ENCODE measurements around the gene EPN2.

- TF ChIP-seq POLR2A (IDR thresholded peaks at IDR 0.05), result no peak
- no peak for TF ChIP-seq CTCF (IDR thresholded peaks at IDR 0.05)
These were observed 146.7 kb downstream of the EPN2 start for GRCh38 chr17:19383681-19384470.
